ENCODE measurements around the gene FXYD7.

DNA sequence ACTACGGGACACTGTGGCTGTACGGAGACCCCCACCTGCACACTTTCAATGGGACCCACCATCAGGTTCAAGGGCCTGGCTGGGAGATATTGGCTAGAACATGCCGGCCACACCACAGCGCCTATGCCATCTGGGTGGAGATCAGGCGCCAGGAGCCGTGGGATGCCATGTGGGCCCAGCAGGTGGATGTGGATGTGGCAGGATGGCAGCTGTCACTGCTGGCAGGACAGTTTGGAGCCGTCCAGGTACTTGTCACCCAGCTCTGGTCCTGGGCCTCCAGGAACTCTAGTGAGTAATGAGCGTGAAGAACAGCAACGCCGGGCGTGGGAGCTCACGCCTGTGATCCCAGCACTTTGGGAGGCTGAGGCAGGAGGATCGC lies 43.2 kb upstream of the FXYD7 start:
- TF ChIP-seq, protein P1, sequence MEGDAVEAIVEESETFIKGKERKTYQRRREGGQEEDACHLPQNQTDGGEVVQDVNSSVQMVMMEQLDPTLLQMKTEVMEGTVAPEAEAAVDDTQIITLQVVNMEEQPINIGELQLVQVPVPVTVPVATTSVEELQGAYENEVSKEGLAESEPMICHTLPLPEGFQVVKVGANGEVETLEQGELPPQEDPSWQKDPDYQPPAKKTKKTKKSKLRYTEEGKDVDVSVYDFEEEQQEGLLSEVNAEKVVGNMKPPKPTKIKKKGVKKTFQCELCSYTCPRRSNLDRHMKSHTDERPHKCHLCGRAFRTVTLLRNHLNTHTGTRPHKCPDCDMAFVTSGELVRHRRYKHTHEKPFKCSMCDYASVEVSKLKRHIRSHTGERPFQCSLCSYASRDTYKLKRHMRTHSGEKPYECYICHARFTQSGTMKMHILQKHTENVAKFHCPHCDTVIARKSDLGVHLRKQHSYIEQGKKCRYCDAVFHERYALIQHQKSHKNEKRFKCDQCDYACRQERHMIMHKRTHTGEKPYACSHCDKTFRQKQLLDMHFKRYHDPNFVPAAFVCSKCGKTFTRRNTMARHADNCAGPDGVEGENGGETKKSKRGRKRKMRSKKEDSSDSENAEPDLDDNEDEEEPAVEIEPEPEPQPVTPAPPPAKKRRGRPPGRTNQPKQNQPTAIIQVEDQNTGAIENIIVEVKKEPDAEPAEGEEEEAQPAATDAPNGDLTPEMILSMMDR (conservative IDR thresholded peaks at IDR 0.05; ENCODE audit: low read length), result no peak
- no peak for TF ChIP-seq EZH2phosphoT487 (IDR thresholded peaks at IDR 0.05; ENCODE audit: borderline replicate concordance, low read depth, low read length)

All from OCI-LY7 (cell line).